GM04503 (cell line): Measurements from ENCODE around the gene AKAIN1.

ENCODE experiments used
- DNase-seq: peaks from one replicate; pipeline ENCODE4 v3.0.0-alpha.2; 2012; ENCODE audit warnings: low read depth

AKAIN1 gene

DNA sequence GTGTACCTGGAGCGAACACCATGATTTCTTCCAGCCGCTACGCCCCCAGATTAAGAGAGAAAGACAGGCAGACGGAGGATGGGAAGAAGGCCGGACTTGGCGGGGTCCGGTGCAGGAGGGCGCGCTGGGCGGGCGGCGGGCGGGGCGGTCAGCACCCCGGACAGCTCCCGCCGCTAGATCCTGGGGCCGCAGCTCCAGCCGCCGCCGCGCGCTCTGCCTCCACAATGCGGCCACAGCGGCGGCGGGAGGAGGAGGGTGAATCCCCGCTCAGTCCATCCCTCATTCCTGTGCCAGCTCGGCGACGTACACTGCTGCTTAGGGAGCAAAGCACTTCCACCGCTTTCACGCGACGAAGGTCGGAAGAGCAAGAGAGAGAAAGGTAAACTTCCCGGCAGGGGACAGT, at the start of gene AKAIN1:
AKAIN1 (minus strand) TSS at position 226 of the 403 bp plus-strand sequence; CDS start at position 22, 204 bp downstream.
- no peak for DNase-seq

DNA sequence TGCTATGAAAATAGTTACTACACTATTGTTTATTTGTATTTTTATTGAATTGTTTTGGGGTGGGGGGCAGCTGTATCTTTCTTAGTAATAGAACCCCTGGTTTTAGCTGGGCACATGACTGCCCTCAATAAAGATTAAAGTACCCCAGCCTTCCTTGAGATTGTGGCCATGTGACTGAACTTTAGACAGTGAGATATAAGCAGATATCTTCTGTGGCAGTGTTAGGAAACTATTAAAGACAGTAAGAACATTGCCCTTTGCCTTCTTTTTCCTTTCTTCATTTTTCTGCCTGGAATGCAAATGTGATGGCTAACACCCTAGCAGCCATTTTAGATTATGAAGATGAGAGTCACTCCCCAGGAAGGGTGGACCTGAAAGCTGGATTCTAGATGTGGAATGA, 47.9 kb upstream of the AKAIN1 start:
- no peak for DNase-seq

GRCh38 chr18:5239447-5239846, 42.4 kb upstream of the AKAIN1 start:
- DNase-seq = no peak

- DNase-seq = no peak
Measured at GRCh38 chr18:5238371-5238976, 41.4 kb upstream of the AKAIN1 start.

- peak; percentile 62 for DNase-seq
Measured at GRCh38 chr18:5237723-5238370, 40.8 kb upstream of the AKAIN1 start.

GRCh38 chr18:5237083-5237722, 40.1 kb upstream of the AKAIN1 start:
- no peak for DNase-seq

DNA sequence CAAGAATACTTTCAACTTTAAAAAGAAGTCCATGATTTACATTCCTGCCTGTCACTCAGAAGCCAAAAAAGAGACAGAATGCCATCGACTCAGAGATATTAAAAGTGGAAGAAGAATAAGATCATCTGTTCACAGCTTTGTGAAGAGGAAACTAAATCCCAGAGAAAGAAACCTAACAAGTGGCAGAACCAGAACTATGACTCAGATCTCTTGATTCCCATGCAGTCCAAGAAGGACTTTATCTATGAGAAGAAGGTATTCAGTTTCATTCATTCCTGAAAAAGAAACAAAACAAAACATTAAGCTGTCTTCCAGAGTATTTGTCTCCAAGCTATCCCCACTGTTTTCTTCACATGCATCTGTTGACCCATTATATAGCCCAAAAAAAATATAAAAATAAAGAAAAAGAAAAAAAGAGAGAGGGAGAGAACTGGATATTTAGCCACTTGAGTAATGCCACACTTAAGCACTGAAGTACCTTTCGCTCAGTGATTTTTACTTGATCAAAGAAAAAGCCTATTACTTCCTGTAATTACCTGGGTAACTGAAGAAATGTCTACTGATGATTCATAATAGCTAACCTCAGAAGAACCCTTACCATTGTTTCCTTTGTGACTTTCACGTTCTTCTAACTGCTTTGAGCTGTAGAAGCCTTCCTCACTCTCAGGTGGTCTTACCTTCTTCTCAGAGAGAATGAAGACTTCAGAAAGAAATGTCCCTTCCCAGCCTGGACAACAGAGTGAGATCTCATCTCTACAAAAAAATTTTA, 17.7 kb upstream of the AKAIN1 start:
- no peak for DNase-seq

GRCh38 chr18:5207471-5208150, 10.6 kb upstream of the AKAIN1 start:
- no peak for DNase-seq

GRCh38 chr18:5198311-5198710, 1.3 kb upstream of the AKAIN1 start:
- no peak for DNase-seq

DNA sequence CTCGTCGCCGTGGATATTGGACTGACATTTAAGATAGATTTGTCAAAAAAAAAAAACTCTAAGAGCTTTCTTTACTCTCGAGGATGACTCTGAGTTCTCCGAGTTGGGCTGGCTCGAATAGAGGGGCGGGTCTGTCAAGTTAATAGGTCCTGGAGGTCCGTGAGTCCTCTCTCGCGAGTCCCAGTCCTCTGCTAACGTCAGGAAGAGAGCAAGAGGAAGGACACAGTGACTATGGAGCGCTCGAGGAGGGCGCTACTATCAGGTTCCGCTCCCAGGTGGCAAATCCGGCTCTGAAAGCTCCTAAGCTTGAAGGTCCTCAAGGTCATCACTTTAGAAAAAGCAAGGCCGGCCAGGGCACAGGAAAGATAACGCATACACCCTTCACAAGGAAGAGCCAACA, 404 bp upstream of the AKAIN1 start:
- DNase-seq = no peak

GRCh38 chr18:5196253-5197031, 615 bp downstream of the AKAIN1 start:
- no peak for DNase-seq

GRCh38 chr18:5195656-5196055, 1.4 kb downstream of the AKAIN1 start:
- no peak for DNase-seq

GRCh38 chr18:5180254-5180653, 16.8 kb downstream of the AKAIN1 start:
- DNase-seq = no peak

- DNase-seq = no peak
Measured at GRCh38 chr18:5178519-5178918, 18.5 kb downstream of the AKAIN1 start.

GRCh38 chr18:5175378-5175777, 21.7 kb downstream of the AKAIN1 start:
- no peak for DNase-seq

GRCh38 chr18:5173646-5174045, 23.4 kb downstream of the AKAIN1 start:
- no peak for DNase-seq

DNA sequence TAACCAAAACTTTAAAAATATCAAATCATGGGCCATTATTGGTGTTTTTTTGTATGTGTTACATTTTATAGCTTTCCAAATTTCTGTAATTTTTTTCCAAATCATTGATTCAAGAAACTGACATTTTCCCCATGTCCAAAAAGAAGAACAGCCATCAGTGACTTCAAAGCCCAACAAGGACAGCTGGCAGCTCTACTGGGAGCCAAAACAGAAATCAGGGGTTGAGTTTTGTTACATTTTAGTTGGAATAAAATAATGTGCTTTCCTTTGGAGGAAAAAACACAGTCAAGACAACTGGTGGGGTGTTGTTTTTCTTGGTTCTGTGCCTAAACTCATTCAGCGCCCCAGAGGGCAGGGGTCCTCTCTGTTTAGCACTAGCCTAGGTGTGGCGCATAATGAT, 23.8 kb downstream of the AKAIN1 start:
- no peak for DNase-seq

DNA sequence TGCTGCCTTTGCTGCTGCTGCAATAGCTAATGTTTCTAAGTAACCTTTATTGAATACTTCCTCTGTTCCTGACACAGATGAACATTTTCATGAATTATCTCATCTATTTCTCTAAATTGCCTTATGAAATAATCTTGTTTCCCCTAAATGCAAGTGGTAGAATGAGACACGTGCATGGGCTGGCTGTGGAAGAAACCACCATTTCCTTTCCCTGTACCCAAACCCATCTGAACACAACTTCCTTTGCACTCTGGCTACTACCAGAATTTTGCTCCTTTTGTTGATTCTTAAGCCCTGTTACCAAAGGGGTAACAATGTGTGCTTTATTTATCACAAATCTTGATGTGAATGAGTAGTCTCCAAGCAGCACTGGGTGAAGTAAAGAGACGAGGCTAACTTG, 29.2 kb downstream of the AKAIN1 start:
- no peak for DNase-seq

DNA sequence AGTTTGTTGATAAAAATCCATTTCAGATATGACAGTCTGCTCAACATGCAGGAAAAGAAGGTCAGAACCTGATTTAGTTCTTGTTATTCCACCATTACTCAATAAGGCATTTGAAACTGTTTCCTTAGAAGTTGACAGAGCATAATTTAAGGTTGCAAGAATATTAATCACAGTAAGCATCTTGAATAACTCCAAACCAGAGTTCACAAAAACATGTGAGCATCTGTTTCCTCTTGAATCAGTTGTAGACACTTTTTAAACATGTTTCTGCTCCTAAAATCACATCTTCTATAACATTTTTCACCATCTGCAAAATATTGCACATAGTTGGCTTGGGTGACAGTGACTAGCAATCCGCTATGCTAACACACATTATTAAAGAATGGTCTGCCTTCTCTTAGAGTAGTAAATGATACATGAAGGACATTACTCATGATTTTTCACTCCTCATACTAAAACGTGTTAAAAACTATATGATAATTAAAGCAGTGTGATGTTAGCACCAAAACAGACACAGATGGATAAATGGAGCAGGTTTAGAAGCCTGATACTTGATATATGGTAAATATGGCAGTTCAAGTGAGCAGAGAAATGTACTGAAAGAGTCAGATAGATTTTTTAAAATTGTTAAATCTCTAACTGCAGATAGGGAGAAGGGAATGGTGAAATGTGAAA, 30.3 kb downstream of the AKAIN1 start:
- DNase-seq = no peak

- no peak for DNase-seq
Measured at GRCh38 chr18:5164903-5165302, 32.2 kb downstream of the AKAIN1 start.

DNA sequence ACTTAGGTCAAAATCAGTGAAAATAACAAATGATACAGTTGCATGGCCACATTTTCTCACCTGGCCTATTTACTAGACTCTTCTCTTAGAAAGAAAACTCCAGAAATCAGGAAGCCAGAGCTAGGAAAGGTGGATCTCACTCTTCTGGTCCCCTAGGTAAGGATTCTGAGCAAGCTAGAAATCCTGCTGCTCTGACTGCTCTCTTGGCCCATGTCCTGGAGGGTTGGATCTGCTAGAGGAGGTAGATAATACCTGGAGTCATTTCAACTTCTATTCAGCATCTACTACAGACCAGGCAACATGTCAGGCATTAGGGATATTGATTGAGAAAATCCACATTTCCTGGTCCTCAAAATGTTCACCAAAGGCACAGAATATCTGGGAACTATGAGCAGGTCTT, 34.9 kb downstream of the AKAIN1 start:
- DNase-seq = no peak
